GM19238 (cell line): Measurements from ENCODE around the gene CALN1.
"Not testable (repeated sequence)": the region's sequence is repeated elsewhere in the genome, so short reads cannot be mapped to it uniquely, and the experiment has no call there.

Source experiments
- DNase-seq: peaks from one replicate; pipeline ENCODE4 v3.0.0; 2011; ENCODE audit warnings: low spot score; ENCODE audit not compliant: insufficient read length

CALN1 gene

DNA sequence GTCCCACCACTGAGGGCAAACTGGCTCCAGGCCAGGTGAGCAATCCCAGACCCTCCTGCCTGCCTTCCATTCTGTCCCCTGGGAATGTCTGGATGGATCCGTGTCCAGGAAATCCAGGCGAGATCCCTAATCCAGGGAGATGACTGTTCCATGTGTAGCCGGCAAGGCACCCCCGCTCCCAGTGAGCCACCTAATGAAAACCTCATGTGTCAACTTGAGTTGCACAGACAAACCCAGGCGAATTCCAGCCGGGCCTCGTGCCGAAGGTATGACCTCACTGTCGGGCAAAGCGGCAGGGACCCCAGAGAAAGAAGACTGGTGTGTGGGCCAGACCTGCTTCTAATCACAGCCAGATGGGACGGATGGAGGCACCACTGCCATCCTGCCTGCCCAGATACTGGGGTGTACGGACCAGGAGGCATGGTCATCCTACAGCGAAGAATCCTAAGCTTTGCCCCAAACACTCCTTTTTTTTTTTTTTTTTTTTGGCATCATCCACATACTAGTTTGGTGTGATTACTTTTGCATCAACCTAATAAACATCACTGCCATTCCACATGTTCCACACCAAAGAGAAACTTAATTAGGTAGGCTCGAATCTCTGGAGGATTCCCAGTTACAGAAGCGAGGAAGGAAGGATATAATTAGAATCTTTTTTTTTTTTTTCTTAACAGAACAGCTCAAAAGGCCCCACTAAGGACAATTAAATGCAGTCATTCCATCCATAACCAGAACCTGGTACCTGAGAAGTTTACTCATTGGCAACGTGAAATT lies 313.1 kb downstream of the CALN1 start:
- DNase-seq = no peak

DNA sequence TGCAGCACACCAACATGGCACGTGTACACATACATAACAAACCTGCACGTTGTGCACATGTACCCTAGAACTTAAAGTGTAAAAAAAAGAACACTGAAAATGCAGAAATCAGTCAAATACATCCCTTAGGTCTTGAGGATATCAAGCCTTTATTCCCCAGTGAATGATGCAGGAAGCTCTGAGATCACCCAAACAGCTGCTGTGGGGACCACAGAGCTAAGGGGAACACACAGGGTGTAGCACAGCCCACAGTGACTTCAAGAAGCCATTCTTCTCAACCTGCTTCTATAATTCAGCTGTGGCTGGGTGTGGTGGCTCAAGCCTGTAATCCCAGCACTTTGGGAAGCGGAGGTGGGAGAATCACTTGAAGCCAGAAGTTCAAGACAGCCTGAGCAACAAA lies 314.9 kb downstream of the CALN1 start:
- no peak for DNase-seq

DNA sequence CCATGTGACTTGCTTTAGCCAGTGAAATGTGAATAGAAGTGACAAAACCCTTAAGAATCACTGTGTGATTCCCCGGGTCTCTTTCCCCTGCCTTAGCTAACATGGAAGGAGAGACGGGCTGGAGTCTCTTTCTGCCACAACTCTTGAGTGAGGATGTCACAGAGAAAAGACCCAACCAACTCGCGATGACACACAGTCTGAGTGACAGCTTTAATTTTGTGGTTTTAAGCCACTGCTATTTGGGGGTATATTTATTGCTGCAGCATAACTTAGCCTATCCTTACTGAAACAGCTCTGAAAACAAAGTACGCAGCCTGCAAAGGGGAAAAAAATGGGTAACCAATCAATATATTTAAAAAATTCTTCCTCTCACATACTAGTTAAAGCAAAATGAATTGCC lies 319.4 kb downstream of the CALN1 start:
- no peak for DNase-seq

DNA sequence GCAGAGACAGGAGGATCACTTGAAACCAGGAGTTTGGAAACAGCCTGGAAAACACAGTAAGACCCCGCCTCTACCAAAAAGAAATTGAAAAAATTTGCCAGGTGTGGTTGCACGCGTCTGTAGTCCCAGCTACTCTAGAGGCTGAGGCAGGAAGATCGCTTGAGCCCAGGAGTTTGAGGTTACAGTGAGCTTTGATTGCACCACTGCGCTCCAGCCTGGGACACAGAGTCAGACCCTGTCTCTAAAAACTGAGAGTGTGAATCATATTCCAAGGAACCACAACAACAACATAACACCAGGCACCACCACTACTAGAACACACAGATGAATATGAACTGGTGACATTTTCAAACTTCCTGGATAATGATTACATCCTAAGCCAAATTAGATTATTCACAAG lies 324.2 kb downstream of the CALN1 start:
- no peak for DNase-seq

DNA sequence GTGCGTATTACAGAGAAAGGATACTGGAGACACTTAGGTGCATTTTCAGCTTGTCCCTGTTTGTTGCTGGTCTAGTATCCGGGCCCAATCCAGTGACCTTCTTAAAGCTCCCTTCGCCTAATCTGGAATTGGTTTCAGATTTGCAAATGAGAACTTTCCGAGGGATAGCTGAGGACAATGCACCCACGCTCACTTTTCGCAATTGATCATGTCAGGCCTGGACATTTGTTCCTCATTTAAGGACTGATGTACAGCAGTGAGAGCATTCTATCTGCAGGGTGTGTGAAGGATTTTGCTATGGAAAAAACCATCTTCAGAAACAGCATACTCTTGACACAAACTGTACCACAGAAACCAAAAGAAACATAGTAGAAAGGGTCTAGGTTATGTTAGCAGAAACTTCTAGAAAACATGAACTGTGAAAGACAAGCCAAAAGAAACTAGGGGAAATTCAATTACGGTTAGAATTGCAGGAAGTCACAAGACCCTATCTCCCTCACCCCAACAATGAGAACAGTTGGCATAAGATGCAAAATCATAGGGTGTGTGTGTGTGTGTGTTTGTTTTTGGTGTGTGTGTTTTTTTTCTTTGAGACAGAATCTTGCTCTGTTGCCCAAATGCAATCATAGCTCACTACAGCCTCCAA lies 331.1 kb downstream of the CALN1 start:
- DNase-seq = no peak

DNA sequence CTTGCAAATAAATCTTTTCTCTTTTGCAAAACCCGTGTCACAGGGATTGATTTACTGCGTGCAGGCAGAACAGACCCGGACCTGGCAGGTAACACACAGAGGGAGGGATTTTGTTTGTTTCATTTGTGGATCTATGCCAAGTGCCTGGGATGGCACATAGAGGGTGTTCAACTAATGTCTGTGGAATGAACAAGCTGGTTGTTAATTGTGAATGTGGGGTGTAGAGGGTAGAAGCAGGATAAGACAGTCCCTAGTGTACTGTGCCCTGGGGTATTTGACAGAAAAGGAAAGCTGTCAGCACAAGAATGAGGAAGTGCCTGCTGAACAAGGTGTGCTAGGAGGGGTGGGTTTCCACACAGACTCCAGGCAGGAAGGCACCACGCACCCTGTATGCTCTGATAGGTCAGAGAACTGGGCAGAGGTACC lies 331.8 kb downstream of the CALN1 start:
- no peak for DNase-seq

DNA sequence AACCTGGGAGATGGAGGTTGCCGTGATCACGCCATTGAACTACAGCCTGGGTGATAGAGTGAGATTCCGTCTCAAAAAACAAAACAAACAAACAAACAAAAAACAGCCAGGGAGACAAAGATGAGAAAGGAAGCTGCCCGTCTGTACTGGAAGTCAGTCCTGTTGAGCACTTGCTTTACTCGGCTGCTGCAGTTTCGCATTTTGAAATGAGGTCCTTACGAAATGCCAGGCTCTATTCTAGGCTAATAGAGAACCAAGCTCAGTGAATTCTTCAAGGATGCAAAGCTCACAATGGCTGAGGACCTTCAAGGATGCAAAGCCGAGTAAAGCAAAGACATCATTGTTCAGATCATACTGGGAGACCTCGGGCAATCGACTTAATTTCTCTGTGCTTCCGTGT lies 333.3 kb downstream of the CALN1 start:
- no peak for DNase-seq

DNA sequence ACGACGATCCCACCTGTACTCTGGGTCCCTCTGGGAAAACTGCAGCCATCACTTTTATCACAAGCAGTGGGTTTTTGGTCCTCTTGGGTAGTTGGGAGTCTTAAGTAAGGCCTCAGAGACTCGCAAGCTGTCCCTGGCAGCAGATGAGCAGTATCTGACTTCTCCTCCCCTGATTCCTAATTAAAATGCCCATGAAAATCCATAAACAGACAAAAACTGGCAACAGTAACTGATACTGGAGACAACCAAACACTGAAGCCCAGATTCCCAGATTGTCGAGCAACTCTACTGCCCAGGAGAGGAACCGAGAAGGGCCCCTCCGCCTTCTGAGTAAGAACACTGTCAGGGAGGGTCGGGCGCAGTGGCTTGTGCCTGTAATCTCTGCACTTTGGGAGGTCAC lies 333.8 kb downstream of the CALN1 start:
- no peak for DNase-seq

DNA sequence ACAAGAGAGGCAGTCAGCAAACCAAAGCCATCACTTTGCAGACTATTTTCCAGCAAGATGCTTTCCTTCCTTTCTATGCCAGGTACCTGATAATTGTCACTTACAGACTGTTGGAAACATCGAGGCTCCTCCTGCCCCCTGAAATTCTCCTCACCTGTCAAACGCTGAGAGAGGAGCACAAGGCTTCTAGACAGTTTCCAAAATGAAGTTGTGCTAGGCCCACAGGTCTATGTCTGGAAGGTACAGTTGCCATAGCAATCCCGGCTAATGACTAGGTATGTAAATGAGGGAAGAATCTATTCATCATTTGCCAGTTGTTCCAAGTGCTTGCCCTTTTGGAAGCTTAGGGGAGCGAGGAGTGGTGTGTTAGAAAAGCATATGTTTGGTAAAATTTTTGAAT lies 334.4 kb downstream of the CALN1 start:
- DNase-seq = no peak

DNA sequence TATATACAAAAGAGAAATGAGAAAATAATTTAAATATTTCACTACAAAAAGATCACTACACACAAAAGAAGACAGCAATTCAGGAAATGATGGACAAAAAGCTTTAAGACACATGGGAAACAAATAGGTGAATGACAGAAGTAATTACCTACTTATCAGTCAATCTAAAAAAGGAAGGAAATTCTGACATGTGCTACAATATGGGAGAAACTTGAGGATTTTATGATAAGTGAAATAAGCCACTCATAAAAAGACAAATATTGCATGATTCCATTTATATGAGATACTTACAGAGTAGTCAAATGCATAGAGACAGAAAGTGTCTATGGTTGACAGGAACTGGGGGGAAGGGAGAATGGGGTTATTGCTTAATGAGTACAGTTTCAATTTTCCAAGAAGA lies 339.2 kb downstream of the CALN1 start:
- DNase-seq = no peak

DNA sequence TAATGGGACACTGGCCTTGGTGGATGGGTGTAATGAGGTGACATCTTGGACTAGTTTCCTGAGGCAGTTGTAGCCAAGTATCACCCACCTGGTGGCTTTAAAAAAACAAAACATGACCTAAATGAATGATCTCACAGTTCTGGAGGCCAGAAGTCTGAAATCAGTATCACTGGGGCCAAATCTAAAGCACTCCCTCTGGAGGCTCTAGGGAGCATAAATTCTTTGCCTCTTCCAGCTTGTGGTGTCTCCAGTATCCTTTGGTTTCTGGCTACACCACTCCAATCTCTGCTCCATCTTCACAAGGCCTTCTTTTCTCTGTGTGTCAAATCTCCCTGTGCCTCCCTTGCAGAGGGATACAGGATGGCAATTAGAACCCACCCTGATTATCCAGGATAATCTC lies 342.9 kb downstream of the CALN1 start:
- no peak for DNase-seq

DNA sequence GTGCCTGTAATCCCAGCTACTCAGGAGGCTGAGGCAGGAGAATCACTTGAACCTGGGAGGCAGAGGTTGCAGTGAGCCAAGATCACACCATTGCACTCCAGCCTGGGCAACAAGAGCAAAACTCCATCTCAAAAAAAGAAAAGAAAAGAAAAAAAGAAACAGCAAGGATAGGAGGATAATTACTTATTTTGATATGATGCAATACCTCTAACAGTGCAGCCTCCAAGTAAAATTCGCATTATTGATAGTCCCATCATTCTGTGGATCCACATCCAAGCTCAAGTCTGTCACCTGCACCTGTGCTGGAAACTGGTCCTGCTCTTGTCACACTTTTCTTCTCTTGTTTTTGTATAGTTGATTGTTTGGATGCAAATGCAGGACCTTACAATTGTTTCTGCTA lies 346.4 kb downstream of the CALN1 start:
- not testable (repeated sequence) for DNase-seq

DNA sequence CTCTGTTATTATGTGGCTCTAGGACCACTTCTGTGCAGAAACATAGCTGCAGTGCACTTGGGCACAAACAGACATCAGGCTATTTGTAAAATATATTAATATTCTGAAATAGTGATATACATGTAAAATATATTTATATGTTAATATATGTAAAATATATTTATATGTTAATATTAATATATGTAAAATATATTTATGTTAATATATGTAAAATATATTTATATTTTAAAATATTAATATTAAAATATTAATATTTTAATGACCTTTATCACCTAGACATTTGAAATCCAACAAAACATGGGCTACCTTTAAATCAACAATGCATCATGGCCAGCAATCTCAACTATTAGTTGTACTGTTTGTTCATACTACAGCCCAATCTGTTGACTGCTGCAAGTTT lies 347.2 kb downstream of the CALN1 start:
- DNase-seq = no peak

DNA sequence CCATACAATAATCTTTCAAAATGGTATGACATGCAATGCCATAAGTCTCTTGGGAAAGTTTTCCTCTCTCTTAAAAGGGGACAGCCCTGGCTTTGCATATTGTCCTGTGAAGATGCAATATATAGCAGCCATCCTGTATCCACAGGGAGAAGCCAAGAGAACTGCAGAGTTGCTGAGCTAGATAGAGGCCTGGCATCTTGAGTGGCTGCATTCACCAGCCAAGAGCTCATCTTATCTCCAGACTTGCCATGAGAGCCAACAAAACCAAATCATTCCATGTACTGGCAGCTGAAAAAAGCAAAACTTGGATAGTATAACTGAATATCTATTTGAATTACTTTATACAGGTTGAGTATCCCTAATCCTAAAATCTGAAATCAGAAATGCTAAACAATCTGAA lies 348.8 kb downstream of the CALN1 start:
- DNase-seq = no peak

DNA sequence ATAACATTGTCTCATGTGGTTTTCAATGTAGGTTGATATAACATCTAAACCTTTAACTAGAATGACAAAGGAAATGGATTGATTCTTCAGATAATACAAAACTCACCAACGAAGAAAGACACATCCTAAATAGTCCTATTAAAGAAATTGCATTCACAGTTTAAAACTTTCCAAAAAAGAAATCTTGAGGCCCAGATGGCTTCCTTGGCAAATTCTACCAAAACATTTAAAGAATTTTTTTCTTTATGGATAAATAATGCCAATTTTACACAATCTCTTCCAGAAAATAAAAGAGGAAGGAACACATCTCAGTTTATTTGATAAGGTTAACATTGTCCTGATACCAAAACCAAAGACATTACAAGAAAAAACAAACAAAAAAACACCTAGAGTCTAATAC lies 349.5 kb downstream of the CALN1 start:
- DNase-seq = no peak

DNA sequence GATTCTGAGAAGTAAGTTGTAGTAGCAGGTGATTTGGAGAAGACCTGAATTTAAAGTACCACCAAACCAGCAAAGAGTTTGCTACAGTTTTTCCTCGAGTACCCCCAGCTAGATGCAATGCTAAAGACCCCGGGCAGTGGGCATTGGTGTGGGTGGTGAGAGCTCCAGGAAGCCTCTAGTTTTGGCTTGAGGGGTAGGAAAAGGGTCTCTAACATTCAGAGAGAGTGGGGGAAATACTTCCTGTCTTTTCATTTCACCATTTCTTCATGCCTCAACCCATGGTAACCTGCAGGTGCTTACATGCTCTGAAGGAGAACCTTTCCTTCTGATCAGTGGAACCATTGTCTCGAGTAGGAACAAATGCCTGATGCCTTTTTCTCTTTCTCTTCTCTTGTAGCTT lies 352.2 kb downstream of the CALN1 start:
- no peak for DNase-seq

DNA sequence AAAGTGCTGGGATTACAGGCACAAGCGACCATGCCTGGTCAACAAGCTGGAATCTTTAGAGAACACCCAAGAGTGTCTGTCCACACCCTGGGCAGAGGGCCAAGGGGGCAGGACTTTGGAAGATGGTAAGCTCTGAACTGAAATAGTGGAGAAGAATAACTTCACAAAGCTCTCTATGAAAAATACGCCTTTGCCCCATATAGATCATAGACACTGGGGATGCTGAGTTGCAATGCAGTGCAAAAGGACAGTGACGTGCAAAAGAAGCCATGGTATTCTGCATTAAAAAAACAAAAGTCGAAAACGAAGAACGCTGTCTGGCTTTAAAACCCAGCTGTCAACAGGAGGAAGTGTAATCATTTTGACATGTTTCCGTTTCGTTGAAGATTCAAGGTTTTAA lies 353.6 kb downstream of the CALN1 start:
- no peak for DNase-seq

DNA sequence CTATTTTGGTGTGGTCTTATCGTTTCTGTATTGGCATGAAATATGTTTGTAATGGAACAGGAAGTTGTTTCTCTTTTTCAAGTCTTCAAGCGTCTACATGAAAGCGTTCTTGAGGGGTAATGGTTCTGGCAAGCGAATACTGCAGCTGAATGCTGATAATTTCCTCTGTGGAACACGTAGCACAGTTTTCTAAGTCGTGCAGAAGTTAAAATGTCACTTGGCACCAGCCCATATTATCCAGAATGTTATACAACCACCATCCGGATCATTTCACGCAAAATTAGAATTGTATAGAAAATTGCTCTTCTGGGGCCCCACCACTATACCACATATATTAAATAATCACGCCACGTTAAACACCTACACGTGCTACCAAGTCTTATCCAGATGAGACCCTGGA lies 354.3 kb downstream of the CALN1 start:
- DNase-seq = no peak

DNA sequence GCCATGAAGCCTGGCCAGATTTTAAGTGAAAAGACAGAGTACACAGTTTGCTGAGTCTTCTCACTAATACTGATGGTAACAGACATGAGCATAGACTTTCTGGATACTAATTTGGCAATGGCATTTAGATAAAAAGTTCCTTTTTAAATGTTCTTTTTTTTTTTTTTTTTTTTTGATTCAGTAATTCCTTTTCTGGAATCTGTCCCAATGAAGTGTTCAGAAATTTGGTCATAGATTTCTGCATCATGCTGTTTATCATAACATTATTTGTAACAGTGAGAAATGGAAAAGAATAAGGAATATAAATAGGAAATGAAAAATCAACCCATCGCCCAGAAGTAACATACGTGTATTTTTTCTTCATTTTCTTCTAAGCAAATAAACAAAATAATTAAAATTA lies 354.9 kb downstream of the CALN1 start:
- no peak for DNase-seq

DNA sequence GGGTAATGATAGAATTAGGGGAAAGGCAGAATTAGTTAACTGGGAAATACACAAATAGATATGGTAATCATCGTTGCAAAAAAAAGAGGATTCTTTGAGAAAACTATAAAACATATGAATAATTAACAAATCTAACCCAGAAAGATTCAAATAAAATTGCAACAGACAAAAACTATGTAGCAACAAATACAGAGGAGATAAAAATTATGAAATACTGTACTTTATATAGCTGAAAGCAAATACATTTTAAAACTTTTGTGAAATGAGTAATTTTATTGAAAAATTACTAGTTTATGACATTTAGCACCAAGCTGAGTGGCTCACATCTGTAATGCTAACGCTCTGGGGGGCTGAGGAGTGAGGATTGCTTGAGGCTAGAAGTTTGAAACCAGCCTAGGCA lies 356.7 kb downstream of the CALN1 start:
- no peak for DNase-seq

DNA sequence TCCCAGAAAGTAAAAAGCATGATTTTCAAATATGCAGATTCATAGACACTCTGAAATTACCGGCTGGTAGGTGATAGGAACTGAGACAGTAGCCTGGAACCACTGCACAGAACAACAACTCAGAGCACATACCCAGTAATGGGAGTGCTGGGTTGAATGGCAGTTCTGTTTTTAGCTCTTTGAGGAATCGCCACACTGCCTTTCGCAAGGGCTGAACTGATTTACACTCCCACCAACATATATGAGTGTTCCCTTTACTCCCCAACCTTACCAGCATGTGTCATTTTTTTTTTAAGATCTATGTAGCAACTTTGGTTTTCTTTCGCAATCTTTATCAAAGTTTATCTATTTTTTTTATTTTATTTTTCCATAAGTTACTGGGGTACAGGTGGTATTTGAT lies 358.8 kb downstream of the CALN1 start:
- DNase-seq = no peak

DNA sequence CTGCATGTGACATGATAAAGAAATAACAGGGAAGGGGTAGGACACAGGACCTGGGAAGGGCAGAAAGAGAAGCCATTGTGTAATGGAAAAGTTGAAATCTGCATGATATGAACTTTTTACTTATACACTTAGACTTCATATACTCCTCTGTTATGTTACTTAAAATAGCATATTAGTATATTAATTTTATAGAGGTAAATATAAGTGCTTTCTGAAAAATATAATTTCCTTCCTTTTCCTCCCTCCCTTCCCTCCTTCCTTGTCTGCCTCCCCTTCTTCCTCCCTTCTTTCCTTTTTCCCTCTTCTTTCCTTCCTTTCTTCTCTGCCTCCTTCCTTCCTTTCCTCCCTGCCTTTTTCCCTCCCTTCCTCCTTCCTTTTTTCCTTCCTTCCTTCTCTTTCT lies 363.7 kb downstream of the CALN1 start:
- no peak for DNase-seq

DNA sequence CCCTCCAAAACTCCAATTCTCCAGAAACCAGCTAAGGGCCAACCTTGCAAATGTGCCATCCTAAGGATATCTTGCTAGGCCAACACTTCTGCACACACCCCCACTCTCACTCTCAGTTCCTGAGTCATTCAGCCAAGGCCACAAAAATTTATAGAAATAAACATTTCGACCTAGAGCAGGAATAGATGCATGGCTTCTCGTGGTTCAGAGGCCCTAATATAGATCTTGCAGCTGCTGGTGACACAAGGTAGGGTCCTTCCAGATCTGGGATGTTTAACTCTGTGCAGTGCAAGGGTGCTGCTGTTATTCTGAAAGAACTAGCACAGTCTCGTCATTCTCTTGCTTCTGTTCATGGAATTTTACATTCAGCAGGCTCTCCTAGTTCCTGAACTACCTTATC lies 369.3 kb downstream of the CALN1 start:
- DNase-seq = no peak
